Rectal smooth muscle tissue (tissue), 1 donor: ENCODE measurements around the gene RPUSD3.
A peak's percentile ranks its signal among the peaks of the same experiment; 100 is the strongest.
"Not testable (repeated sequence)": the region's sequence is repeated elsewhere in the genome, so short reads cannot be mapped to it uniquely, and the experiment has no call there.

ENCODE experiments used
- H3K27ac ChIP-seq: one replicate; pipeline ENCODE4 v1.7.0; 2013; ENCODE audit warnings: low read depth, low read length, inconsistent platforms
- H3K27me3 ChIP-seq: one replicate; pipeline ENCODE4 v1.7.0; 2013; ENCODE audit warnings: low read length; ENCODE audit not compliant: control insufficient read depth, insufficient read depth
- H3K36me3 ChIP-seq: one replicate; pipeline ENCODE4 v1.7.0; 2013; ENCODE audit warnings: low read length; ENCODE audit not compliant: control insufficient read depth, insufficient read depth
- H3K4me1 ChIP-seq: one replicate; pipeline ENCODE4 v1.7.0; 2013; ENCODE audit warnings: low read length; ENCODE audit not compliant: control insufficient read depth, insufficient read depth
- H3K4me3 ChIP-seq: one replicate; pipeline ENCODE4 v1.7.0; 2013; ENCODE audit warnings: low read length
- H3K9ac ChIP-seq: one replicate; pipeline ENCODE4 v1.7.0; 2013; ENCODE audit warnings: low read length

The RPUSD3 gene

DNA sequence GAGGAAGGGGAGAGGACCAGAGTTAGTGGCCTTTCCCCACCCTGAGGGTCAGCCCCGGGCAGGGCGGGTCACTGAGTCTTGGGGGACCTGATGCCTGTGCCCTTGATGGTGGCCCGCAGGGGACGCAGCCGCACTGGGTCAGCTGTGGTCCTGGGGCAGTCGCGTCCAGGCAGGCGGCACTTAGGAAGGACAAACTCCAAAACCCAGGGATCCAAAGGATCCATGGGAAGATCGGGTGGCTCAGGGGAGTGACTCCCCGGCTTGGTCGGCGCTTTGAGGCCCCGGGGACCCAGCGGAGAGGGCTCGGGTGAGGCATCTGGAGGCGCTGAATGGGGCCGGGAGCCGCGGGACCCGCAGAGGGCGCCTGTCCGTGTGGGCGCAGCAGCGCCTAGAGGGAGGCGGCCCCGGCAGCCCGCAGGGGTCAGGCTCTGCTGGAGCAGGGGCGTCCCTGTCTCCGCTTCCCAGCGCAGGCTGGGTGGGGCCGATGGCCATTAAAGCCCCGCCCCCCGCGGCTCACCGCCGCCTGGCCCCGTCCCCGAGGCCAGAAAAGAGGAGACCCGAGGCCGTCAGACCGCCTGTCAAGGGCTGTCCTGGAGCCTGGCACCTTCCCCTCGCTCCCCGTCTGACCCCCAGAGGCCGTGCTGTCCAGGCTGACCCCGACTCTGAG, 18.7 kb upstream of the RPUSD3 start:
- Histone ChIP-seq H3K27ac (peak overlapping the region; percentile 89), H3K27me3 (no peaks in the 10 kb centered on the region), H3K4me1 (peaks cover 22% of the 10 kb centered on the region), H3K4me3 (peak overlapping the region; percentile 41), H3K9ac (no peak overlapping the region), H3K36me3 (no peaks in the 10 kb centered on the region)

- Histone ChIP-seq H3K27ac (peak overlapping the region; percentile 89), H3K4me1 (peaks cover 19% of the 10 kb centered on the region), H3K27me3 (no peaks in the 10 kb centered on the region), H3K9ac (no peak overlapping the region), H3K36me3 (no peaks in the 10 kb centered on the region), H3K4me3 (no peak overlapping the region)
These were observed 17.9 kb upstream of the RPUSD3 start for GRCh38 chr3:9861626-9862130.

- Histone ChIP-seq H3K36me3 (no peaks in the 10 kb centered on the region), H3K27me3 (no peaks in the 10 kb centered on the region), H3K27ac (no peak overlapping the region), H3K9ac (no peak overlapping the region), H3K4me1 (peaks cover 16% of the 10 kb centered on the region), H3K4me3 (no peak overlapping the region)
These were observed 17.4 kb upstream of the RPUSD3 start for GRCh38 chr3:9861201-9861600.

GRCh38 chr3:9859530-9860025, 15.8 kb upstream of the RPUSD3 start:
- Histone ChIP-seq H3K27me3 (no peaks in the 10 kb centered on the region), H3K4me3 (no peak overlapping the region), H3K27ac (no peak overlapping the region), H3K4me1 (peaks cover 6% of the 10 kb centered on the region), H3K36me3 (no peaks in the 10 kb centered on the region), H3K9ac (no peak overlapping the region)

DNA sequence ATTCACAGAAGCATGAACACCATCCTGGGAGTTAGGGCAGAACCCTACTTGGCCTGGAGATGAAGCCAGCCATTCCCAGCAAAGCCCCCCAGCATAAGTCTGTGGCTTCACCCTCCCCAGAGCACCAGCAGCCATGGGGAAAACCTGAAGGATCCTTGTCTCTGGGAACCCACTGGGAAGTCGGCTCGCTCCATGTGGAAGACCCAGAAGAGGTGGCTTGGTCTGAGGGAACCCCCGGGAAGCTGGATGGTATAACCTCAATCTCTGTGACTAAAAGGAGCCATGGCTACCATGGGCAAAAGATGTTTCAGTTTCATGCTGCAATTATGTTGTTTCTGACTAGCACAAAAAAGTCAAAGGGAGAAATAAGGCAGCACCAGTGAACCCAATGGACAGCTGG, 11.8 kb upstream of the RPUSD3 start:
- no peak overlapping the region for H3K9ac ChIP-seq
- no peaks in the 10 kb centered on the region for H3K4me1 ChIP-seq
- no peak overlapping the region for H3K4me3 ChIP-seq
- H3K27ac ChIP-seq: no peak overlapping the region
- H3K27me3 ChIP-seq: no peaks in the 10 kb centered on the region
- no peaks in the 10 kb centered on the region for H3K36me3 ChIP-seq

GRCh38 chr3:9854291-9854940, 10.6 kb upstream of the RPUSD3 start:
- H3K27ac ChIP-seq, H3K9ac ChIP-seq, H3K4me3 ChIP-seq, H3K27me3 ChIP-seq, H3K4me1 ChIP-seq, H3K36me3 ChIP-seq: not testable (repeated sequence)

GRCh38 chr3:9852528-9852927, 8.7 kb upstream of the RPUSD3 start:
- Histone ChIP-seq H3K27me3 (no peaks in the 10 kb centered on the region), H3K4me1 (no peaks in the 10 kb centered on the region), H3K27ac (no peak overlapping the region), H3K9ac (no peak overlapping the region), H3K36me3 (no peaks in the 10 kb centered on the region), H3K4me3 (no peak overlapping the region)

- not testable (repeated sequence) for H3K36me3 ChIP-seq, H3K9ac ChIP-seq, H3K4me1 ChIP-seq, H3K4me3 ChIP-seq, H3K27ac ChIP-seq, H3K27me3 ChIP-seq
These were observed 8.1 kb upstream of the RPUSD3 start for GRCh38 chr3:9851926-9852325.

GRCh38 chr3:9851383-9851782, 7.6 kb upstream of the RPUSD3 start:
- H3K4me3 ChIP-seq, H3K27me3 ChIP-seq, H3K4me1 ChIP-seq, H3K9ac ChIP-seq, H3K36me3 ChIP-seq, H3K27ac ChIP-seq: not testable (repeated sequence)

- H3K4me3 ChIP-seq, H3K27ac ChIP-seq, H3K36me3 ChIP-seq, H3K27me3 ChIP-seq, H3K9ac ChIP-seq, H3K4me1 ChIP-seq: not testable (repeated sequence)
These were observed 5.1 kb upstream of the RPUSD3 start for GRCh38 chr3:9848860-9849259.

- H3K4me3 ChIP-seq, H3K4me1 ChIP-seq, H3K27ac ChIP-seq, H3K36me3 ChIP-seq, H3K9ac ChIP-seq, H3K27me3 ChIP-seq: not testable (repeated sequence)
These were observed 4.1 kb upstream of the RPUSD3 start for GRCh38 chr3:9847870-9848269.

- H3K36me3 ChIP-seq: no peaks in the 10 kb centered on the region
- peaks cover 7% of the 10 kb centered on the region for H3K4me1 ChIP-seq
- H3K4me3 ChIP-seq: no peak overlapping the region
- H3K27ac ChIP-seq: no peak overlapping the region
- H3K27me3 ChIP-seq: no peaks in the 10 kb centered on the region
- H3K9ac ChIP-seq: no peak overlapping the region
These were observed 3.2 kb upstream of the RPUSD3 start for GRCh38 chr3:9846931-9847488.

DNA sequence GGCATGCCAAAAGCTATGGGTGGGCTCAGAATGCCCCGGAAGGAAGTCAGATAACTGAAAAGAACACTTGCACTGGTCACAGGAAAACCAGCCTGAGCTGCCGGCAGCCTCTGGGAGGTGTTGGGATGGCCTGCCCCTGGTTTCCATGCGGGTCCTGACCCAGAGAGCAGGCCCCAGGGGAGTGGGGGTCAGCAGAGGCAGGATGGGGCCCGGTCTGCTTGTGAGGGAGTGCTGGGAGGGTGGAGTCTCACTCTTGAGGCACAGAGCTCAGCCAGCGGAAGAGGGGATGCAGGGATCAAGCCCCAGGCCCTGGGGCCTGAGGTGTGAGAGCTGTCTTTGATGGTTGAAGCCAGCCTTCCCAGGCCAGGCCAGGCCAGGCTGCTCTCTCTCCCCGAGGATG, 2.4 kb upstream of the RPUSD3 start:
- Histone ChIP-seq H3K27me3 (no peaks in the 10 kb centered on the region), H3K4me1 (peaks cover 7% of the 10 kb centered on the region), H3K36me3 (no peaks in the 10 kb centered on the region), H3K9ac (no peak overlapping the region), H3K4me3 (no peak overlapping the region), H3K27ac (no peak overlapping the region)
